Endothelial cell (in vitro differentiated cells): ENCODE results near the gene KIF6. TPM values are rescaled to one million over a fixed set of nuclear protein-coding genes. Genes with fewer than 3 reads are reported as not detected.

Experiments
- DNase-seq: peaks from one replicate; pipeline ENCODE4 v3.0.0; 2021; ENCODE audit warnings: low spot score
- H3K27ac Mint-ChIP-seq: one replicate; pipeline ENCODE4 v1.8.0; 2021; ENCODE audit warnings: mixed read lengths, inconsistent platforms; ENCODE audit not compliant: unreplicated experiment
- H3K27me3 Mint-ChIP-seq: one replicate; pipeline ENCODE4 v1.8.0; 2021; ENCODE audit warnings: mild to moderate bottlenecking, moderate library complexity, mixed read lengths, inconsistent platforms; ENCODE audit not compliant: unreplicated experiment
- H3K36me3 Mint-ChIP-seq: one replicate; pipeline ENCODE4 v1.8.0; 2021; ENCODE audit warnings: mild to moderate bottlenecking, low read depth, mixed read lengths, inconsistent platforms; ENCODE audit not compliant: unreplicated experiment
- H3K4me1 Mint-ChIP-seq: one replicate; pipeline ENCODE4 v1.8.0; 2021; ENCODE audit warnings: mild to moderate bottlenecking, mixed read lengths, inconsistent platforms; ENCODE audit not compliant: unreplicated experiment
- H3K4me3 Mint-ChIP-seq: one replicate; pipeline ENCODE4 v1.8.0; 2021; ENCODE audit warnings: mild to moderate bottlenecking, mixed read lengths, inconsistent platforms; ENCODE audit not compliant: unreplicated experiment
- H3K9me3 Mint-ChIP-seq: one replicate; pipeline ENCODE4 v1.8.0; 2021; ENCODE audit warnings: mixed read lengths, inconsistent platforms; ENCODE audit not compliant: unreplicated experiment
- total RNA-seq: library from RNA; stranded (reverse); fragmentation: NEBNext Ultra II Directional; extraction: Animal tissue kit (Norgen Biotek cat#: 25700); gene quantifications from one replicate; pipeline ENCODE4 v1.2.1, GENCODE V29; 2021; ENCODE audit not compliant: unreplicated experiment
- TF ChIP-seq, protein P1 (sequence below): fragments of 200-600 bp; sonication (generic); IDR thresholded peaks from one replicate; pipeline ENCODE4 v1.5.0; 2021; ENCODE audit warnings: antibody characterized with exemption; ENCODE audit not compliant: unreplicated experiment

Gene KIF6
- total RNA-seq, 1 donor from 2014 or later: 0.46 TPM

DNA sequence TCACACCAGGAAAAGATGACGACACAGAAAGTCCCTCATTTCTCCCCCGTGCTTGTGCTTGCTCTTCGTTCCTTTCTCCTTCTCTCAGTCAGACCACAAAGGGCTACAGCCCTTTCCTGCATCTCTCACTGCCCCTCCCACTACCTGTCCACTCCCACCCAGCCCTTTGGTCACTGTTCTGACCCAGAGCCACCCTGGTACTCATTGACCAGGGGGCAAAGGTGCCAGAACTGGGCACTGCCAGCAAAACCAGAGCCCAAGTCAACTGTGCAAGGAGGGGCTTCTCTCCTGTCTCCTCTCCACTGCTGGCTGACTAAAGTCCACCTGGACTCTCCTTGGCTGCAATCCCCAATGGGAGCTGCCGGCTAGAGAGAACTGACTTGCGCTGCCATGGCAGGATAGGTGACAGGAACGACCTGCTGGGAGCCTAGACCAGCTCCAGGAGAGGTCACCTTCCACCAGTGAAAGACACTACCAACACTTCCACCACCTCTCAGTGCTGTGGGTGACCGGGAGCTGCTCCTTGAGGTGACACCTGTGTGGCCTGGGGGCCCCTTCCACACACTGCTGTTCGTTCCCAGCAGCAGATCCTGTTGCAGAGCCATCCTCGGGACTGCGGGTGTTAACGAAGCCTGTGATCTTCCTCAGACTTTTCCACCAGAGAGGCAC is 443.8 kb downstream of the KIF6 start:
- Mint-ChIP-seq H3K27ac (no peak overlapping the region), H3K9me3 (no peaks in the 10 kb centered on the region), H3K4me1 (no peaks in the 10 kb centered on the region), H3K27me3 (peaks cover 12% of the 10 kb centered on the region), H3K36me3 (no peaks in the 10 kb centered on the region), H3K4me3 (no peak overlapping the region)
- TF ChIP-seq, protein P1, sequence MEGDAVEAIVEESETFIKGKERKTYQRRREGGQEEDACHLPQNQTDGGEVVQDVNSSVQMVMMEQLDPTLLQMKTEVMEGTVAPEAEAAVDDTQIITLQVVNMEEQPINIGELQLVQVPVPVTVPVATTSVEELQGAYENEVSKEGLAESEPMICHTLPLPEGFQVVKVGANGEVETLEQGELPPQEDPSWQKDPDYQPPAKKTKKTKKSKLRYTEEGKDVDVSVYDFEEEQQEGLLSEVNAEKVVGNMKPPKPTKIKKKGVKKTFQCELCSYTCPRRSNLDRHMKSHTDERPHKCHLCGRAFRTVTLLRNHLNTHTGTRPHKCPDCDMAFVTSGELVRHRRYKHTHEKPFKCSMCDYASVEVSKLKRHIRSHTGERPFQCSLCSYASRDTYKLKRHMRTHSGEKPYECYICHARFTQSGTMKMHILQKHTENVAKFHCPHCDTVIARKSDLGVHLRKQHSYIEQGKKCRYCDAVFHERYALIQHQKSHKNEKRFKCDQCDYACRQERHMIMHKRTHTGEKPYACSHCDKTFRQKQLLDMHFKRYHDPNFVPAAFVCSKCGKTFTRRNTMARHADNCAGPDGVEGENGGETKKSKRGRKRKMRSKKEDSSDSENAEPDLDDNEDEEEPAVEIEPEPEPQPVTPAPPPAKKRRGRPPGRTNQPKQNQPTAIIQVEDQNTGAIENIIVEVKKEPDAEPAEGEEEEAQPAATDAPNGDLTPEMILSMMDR: no peak
- no peak for DNase-seq

DNA sequence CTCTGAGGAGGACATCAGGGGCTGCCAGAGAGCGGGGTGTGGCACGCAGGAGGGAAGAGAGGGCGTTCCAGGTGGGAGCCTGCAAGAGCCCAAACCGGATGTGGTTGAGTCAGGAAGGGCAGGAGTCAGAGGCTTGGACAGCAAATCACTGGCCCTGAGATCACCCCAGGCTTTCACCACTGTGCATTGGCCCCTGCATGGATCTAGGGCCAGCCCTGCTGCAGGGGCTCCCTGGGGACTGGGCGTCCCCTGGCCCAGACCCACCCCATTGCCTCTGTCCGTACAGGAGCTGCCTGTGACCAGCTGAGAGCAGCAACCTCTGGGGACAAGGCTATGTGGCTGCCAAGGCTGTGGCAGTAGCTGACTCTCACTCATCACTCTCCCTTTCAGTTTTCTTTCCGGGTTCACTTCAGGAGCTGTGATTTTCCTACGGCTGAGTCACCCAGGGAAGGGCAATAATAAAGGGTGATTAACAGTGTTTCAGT is 444.9 kb downstream of the KIF6 start:
- TF ChIP-seq, protein P1: no peak
- no peaks in the 10 kb centered on the region for H3K36me3 Mint-ChIP-seq
- no peak overlapping the region for H3K27ac Mint-ChIP-seq
- no peaks in the 10 kb centered on the region for H3K9me3 Mint-ChIP-seq
- no peaks in the 10 kb centered on the region for H3K4me1 Mint-ChIP-seq
- H3K27me3 Mint-ChIP-seq: peaks cover 12% of the 10 kb centered on the region
- H3K4me3 Mint-ChIP-seq: no peak overlapping the region
- no peak for DNase-seq

Other genes with a start within 250 kb of the KIF6 start
- 3.0 TPM for gene DAAM2, start 67.0 kb upstream of the KIF6 start, total RNA-seq
- 15.8 TPM for gene MOCS1, start 209.1 kb upstream of the KIF6 start, total RNA-seq